ENCODE results near the gene PI4K2A. TPM values are rescaled to one million over a fixed set of nuclear protein-coding genes. Genes with fewer than 3 reads are reported as not detected.

Gene PI4K2A
- total RNA-seq, 4 donors from 2014 or later: 11.6 to 23.5 (median 19.4) TPM

- no peak for TF ChIP-seq CTCF (IDR thresholded peaks at IDR 0.05)
- TF ChIP-seq POLR2A (IDR thresholded peaks at IDR 0.05): no peak
These were observed 41.8 kb upstream of the PI4K2A start for GRCh38 chr10:97598407-97599271.

GRCh38 chr10:97599272-97599619 lies 41.2 kb upstream of the PI4K2A start:
- H3K4me1 ChIP-seq: peaks cover 0 to 8% (median 0%) of the 10 kb centered on the region in 4 donors
- H3K9me3 ChIP-seq: no peaks in the 10 kb centered on the region
- TF ChIP-seq POLR2A (IDR thresholded peaks at IDR 0.05) (no peak), CTCF (IDR thresholded peaks at IDR 0.05) (no peak)
- no peak overlapping the region for H3K27ac ChIP-seq
- H3K36me3 ChIP-seq: no peaks in the 10 kb centered on the region
- H3K27me3 ChIP-seq: no peaks in the 10 kb centered on the region
- H3K4me3 ChIP-seq: no peak overlapping the region
- DNase-seq: no peak

More at GRCh38 chr10:97598407-97599271, 41.8 kb upstream of the PI4K2A start:
- Histone ChIP-seq H3K36me3 (no peaks in the 10 kb centered on the region), H3K4me3 (no peak overlapping the region), H3K9me3 (no peaks in the 10 kb centered on the region), H3K4me1 (peaks cover 0 to 8% (median 0%) of the 10 kb centered on the region in 4 donors), H3K27ac (no peak overlapping the region), H3K27me3 (no peaks in the 10 kb centered on the region)
- DNase-seq: no peak

- Histone ChIP-seq H3K36me3 (no peaks in the 10 kb centered on the region), H3K27me3 (no peaks in the 10 kb centered on the region), H3K4me1 (peaks cover 0 to 8% (median 0%) of the 10 kb centered on the region in 4 donors), H3K27ac (no peak overlapping the region), H3K4me3 (no peak overlapping the region), H3K9me3 (no peaks in the 10 kb centered on the region)
- no peak for DNase-seq
- TF ChIP-seq CTCF (IDR thresholded peaks at IDR 0.05) (no peak), POLR2A (IDR thresholded peaks at IDR 0.05) (no peak)
These were observed 39.9 kb upstream of the PI4K2A start for GRCh38 chr10:97600616-97601015.

GRCh38 chr10:97601268-97602215 lies 38.9 kb upstream of the PI4K2A start:
- TF ChIP-seq POLR2A (IDR thresholded peaks at IDR 0.05) (no peak), CTCF (IDR thresholded peaks at IDR 0.05) (no peak)
- H3K4me1 ChIP-seq: no peaks in the 10 kb centered on the region
- H3K4me3 ChIP-seq: no peak overlapping the region
- no peak for DNase-seq
- H3K36me3 ChIP-seq: no peaks in the 10 kb centered on the region
- H3K27me3 ChIP-seq: no peaks in the 10 kb centered on the region
- H3K9me3 ChIP-seq: no peaks in the 10 kb centered on the region
- H3K27ac ChIP-seq: no peak overlapping the region

- Histone ChIP-seq H3K4me3 (no peak overlapping the region), H3K27me3 (no peaks in the 10 kb centered on the region), H3K4me1 (no peaks in the 10 kb centered on the region), H3K27ac (no peak overlapping the region), H3K9me3 (no peaks in the 10 kb centered on the region), H3K36me3 (no peaks in the 10 kb centered on the region)
- TF ChIP-seq CTCF (IDR thresholded peaks at IDR 0.05) (no peak), POLR2A (IDR thresholded peaks at IDR 0.05) (no peak)
- DNase-seq: no peak
These were observed 33.3 kb upstream of the PI4K2A start for GRCh38 chr10:97607095-97607636.
